H1 (cell line): ENCODE data around the gene KDR. TPM values are rescaled to one million over a fixed set of nuclear protein-coding genes. Genes with fewer than 3 reads are reported as not detected.

ENCODE experiments used
- CTCF ChIA-PET: fragments of 300-600 bp; sonication (Branson Sonifier 250); formaldehyde crosslinking; loops from one replicate; lab custom pipeline; 2021; ENCODE audit not compliant: partially characterized antibody; lab: Charles Lee
- POLR2A ChIA-PET: fragments of 300-600 bp; sonication (Branson Sonifier 250); formaldehyde crosslinking; loops from one replicate; lab custom pipeline; 2021; ENCODE audit warnings: inconsistent platforms; ENCODE audit not compliant: partially characterized antibody; lab: Charles Lee
- DNase-seq, 2 experiments: peaks; one replicate each; pipeline versions ENCODE4 v3.0.0 to v3.0.0-alpha.2; 2010 to 2022; ENCODE audit warnings: low spot score in 2 of 2, low read depth in 1 of 2, mixed read lengths in 1 of 2
- FAIRE-seq: peaks from 2 replicates; lab custom pipeline; 2011; peaks lifted over from hg19 to GRCh38; lab: Jason Lieb, UNC
- H2AFZ ChIP-seq: 2 replicates; pipeline ENCODE4 v1.8.1; 2012; ENCODE audit warnings: low read length, inconsistent platforms
- H2AK5ac ChIP-seq: 2 replicates; pipeline ENCODE4 v1.6.1; 2013; ENCODE audit warnings: low read depth, low read length
- H2BK120ac ChIP-seq: replicated peaks from 2 replicates; pipeline ENCODE3; 2013; ENCODE audit warnings: low read depth, low read length, inconsistent platforms
- H2BK12ac ChIP-seq: 2 replicates; pipeline ENCODE4 v1.6.1; 2013; ENCODE audit warnings: low read depth, low read length
- H2BK15ac ChIP-seq: 2 replicates; pipeline ENCODE4 v1.6.1; 2013; ENCODE audit warnings: low read length
- H2BK20ac ChIP-seq: 2 replicates; pipeline ENCODE4 v1.6.1; 2013; ENCODE audit warnings: low read length
- H2BK5ac ChIP-seq: 2 replicates; pipeline ENCODE4 v1.6.1; 2013; ENCODE audit warnings: low read depth, low read length
- H3K14ac ChIP-seq: 2 replicates; pipeline ENCODE4 v1.6.1; 2013; ENCODE audit warnings: inconsistent platforms; ENCODE audit not compliant: insufficient read length
- H3K18ac ChIP-seq: 2 replicates; pipeline ENCODE4 v1.6.1; 2013; ENCODE audit warnings: low read length; ENCODE audit errors: extremely low read depth
- H3K23ac ChIP-seq: 2 replicates; pipeline ENCODE4 v1.6.1; 2013; ENCODE audit warnings: inconsistent platforms; ENCODE audit not compliant: insufficient read length
- H3K23me2 ChIP-seq: 2 replicates; pipeline ENCODE4 v1.6.1; 2013; ENCODE audit warnings: low read depth, low read length
- H3K27ac ChIP-seq: 2 replicates; pipeline ENCODE4 v1.6.1; 2011; ENCODE audit warnings: low read depth, low read length, inconsistent platforms
- H3K27me3 ChIP-seq, 4 experiments: replicated peaks in 1 of 4; 1 replicate in 1 of 4; 2 replicates in 3 of 4; pipeline versions ENCODE4 v1.6.1 to v1.8.1; 2011 to 2013; ENCODE audit warnings: low read length in 3 of 4, mild to moderate bottlenecking in 3 of 4, inconsistent platforms in 2 of 4, mixed read lengths in 2 of 4, moderate library complexity in 1 of 4; ENCODE audit not compliant: control insufficient read depth in 3 of 4, insufficient read depth in 3 of 4; ENCODE audit errors: extremely low read depth in 1 of 4
- H3K36me3 ChIP-seq, 4 experiments: 2 replicates each; pipeline versions ENCODE4 v1.6.1 to v1.8.1; 2011 to 2013; ENCODE audit warnings: mild to moderate bottlenecking in 4 of 4, low read length in 3 of 4, moderate library complexity in 2 of 4, control low read depth in 1 of 4, inconsistent platforms in 1 of 4; ENCODE audit not compliant: insufficient read depth in 4 of 4, control insufficient read depth in 2 of 4
- H3K4ac ChIP-seq: replicated peaks from 2 replicates; pipeline ENCODE3; 2013; ENCODE audit warnings: low read length, low read depth, mixed read lengths, inconsistent platforms; ENCODE audit not compliant: insufficient read length
- H3K4me1 ChIP-seq, 4 experiments: replicated peaks in 1 of 4; 1 replicate in 1 of 4; 2 replicates in 3 of 4; pipeline versions ENCODE4 v1.6.1 to v1.8.1; 2011 to 2013; ENCODE audit warnings: low read length in 3 of 4, inconsistent platforms in 2 of 4, mixed read lengths in 1 of 4; ENCODE audit not compliant: insufficient read depth in 4 of 4, control insufficient read depth in 3 of 4
- H3K4me2 ChIP-seq, 2 experiments: 2 replicates each; pipeline versions ENCODE4 v1.6.1 to v1.8.1; 2011 to 2013; ENCODE audit warnings: low read depth in 2 of 2, low read length in 2 of 2, control low read depth in 1 of 2, inconsistent platforms in 1 of 2, mild to moderate bottlenecking in 1 of 2; ENCODE audit not compliant: insufficient read depth in 1 of 2
- H3K4me3 ChIP-seq, 4 experiments: fragments of 200-600, 300-600 bp in 1 of 4; sonication (generic), shearing (Covaris generic), sonication (Bioruptor Twin) in 1 of 4; 2 replicates each; pipeline versions ENCODE4 v1.5.1 to v1.8.1; 2011 to 2016; ENCODE audit warnings: low read length in 4 of 4, low read depth in 3 of 4, control low read depth in 2 of 4, inconsistent platforms in 2 of 4, mild to moderate bottlenecking in 2 of 4, mixed read lengths in 1 of 4, moderate library complexity in 1 of 4; ENCODE audit not compliant: insufficient read depth in 2 of 4; ENCODE audit errors: extremely low read depth in 1 of 4
- H3K56ac ChIP-seq: replicated peaks from 2 replicates; pipeline ENCODE3; 2013; ENCODE audit warnings: low read depth, mild to moderate bottlenecking, mixed read lengths, low read length, inconsistent platforms; ENCODE audit not compliant: insufficient read length
- H3K79me1 ChIP-seq: 2 replicates; pipeline ENCODE4 v1.6.1; 2013; ENCODE audit warnings: low read depth, low read length, control low read depth
- H3K79me2 ChIP-seq, 2 experiments: 2 replicates each; pipeline versions ENCODE4 v1.6.1 to v1.8.1; 2012 to 2013; ENCODE audit warnings: low read length in 2 of 2, mild to moderate bottlenecking in 2 of 2, inconsistent platforms in 1 of 2; ENCODE audit not compliant: insufficient read depth in 2 of 2, control insufficient read depth in 1 of 2
- H3K9ac ChIP-seq, 4 experiments: replicated peaks in 1 of 4; 1 replicate in 1 of 4; 2 replicates in 3 of 4; pipeline versions ENCODE4 v1.6.1 to v1.8.1; 2011 to 2013; ENCODE audit warnings: low read depth in 3 of 4, low read length in 3 of 4, control low read depth in 2 of 4, mild to moderate bottlenecking in 2 of 4, moderate library complexity in 2 of 4, inconsistent platforms in 1 of 4; ENCODE audit errors: extremely low read depth in 1 of 4
- H3K9me3 ChIP-seq, 2 experiments: 2 replicates each; pipeline versions ENCODE4 v1.6.1 to v1.8.1; 2012 to 2013; ENCODE audit warnings: mild to moderate bottlenecking in 2 of 2, moderate library complexity in 2 of 2, control low read depth in 1 of 2, inconsistent platforms in 1 of 2, low read depth in 1 of 2, low read length in 1 of 2, mixed read lengths in 1 of 2; ENCODE audit not compliant: insufficient read depth in 2 of 2
- H4K20me1 ChIP-seq, 2 experiments: replicated peaks in 1 of 2; 2 replicates each; pipeline versions ENCODE3 to v1.8.1; 2011 to 2013; ENCODE audit warnings: inconsistent platforms in 2 of 2, low read length in 2 of 2, mild to moderate bottlenecking in 1 of 2; ENCODE audit not compliant: insufficient read depth in 2 of 2, control insufficient read depth in 1 of 2
- H4K5ac ChIP-seq: 2 replicates; pipeline ENCODE4 v1.6.1; 2013; ENCODE audit warnings: low read length, low read depth, mixed read lengths, inconsistent platforms; ENCODE audit not compliant: insufficient read length
- H4K8ac ChIP-seq: 2 replicates; pipeline ENCODE4 v1.8.0; 2013; ENCODE audit warnings: mild to moderate bottlenecking, moderate library complexity, low read length, inconsistent platforms; ENCODE audit not compliant: insufficient read depth; ENCODE audit errors: extremely low read depth
- H4K91ac ChIP-seq: replicated peaks from 2 replicates; pipeline ENCODE3; 2013; ENCODE audit warnings: low read length, mixed read lengths, inconsistent platforms; ENCODE audit not compliant: insufficient read length
- ASH2L ChIP-seq: fragments of 200-600, 300-600 bp; sonication (generic); IDR thresholded peaks from one replicate; pipeline ENCODE4 v1.7.1; 2017; ENCODE audit warnings: low read length
- CBX8 ChIP-seq: fragments of 300-800, 300-1000 bp; sonication (generic); IDR thresholded peaks from 2 replicates; pipeline ENCODE4 v1.7.1; 2016; ENCODE audit warnings: low read depth, low read length, borderline replicate concordance
- JUN ChIP-seq: IDR thresholded peaks from 2 replicates; pipeline ENCODE4 v1.6.1; 2011; ENCODE audit warnings: low read depth, mild to moderate bottlenecking, improper control_type of control experiment, low read length
- SAP30 ChIP-seq: fragments of 300-600 bp; sonication (generic); IDR thresholded peaks from 2 replicates; pipeline ENCODE4 v1.7.1; 2012; ENCODE audit warnings: low read length, moderate library complexity, mild to moderate bottlenecking, inconsistent platforms; ENCODE audit not compliant: insufficient read depth, insufficient replicate concordance
- SUZ12 ChIP-seq: fragments of 200-600 bp; sonication (generic); IDR thresholded peaks from 2 replicates; pipeline ENCODE4 v1.6.1; 2012; ENCODE audit warnings: mild to moderate bottlenecking, inconsistent platforms, low read length, moderate library complexity, mixed read lengths
- TAF7 ChIP-seq: optimal IDR thresholded peaks from 2 replicates; pipeline ENCODE3; 2011; ENCODE audit warnings: low read depth, mild to moderate bottlenecking, inconsistent platforms, low read length, moderate library complexity, borderline replicate concordance
- TBP ChIP-seq: IDR thresholded peaks from 2 replicates; pipeline ENCODE4 v1.6.1; 2011; ENCODE audit warnings: low read depth, low read length, improper control_type of control experiment
- ZNF274 ChIP-seq: IDR thresholded peaks from 2 replicates; pipeline ENCODE4 v1.7.0; 2012; ENCODE audit warnings: low read length, borderline replicate concordance; ENCODE audit errors: extremely low read depth
- WGBS, 2 experiments: shearing (Covaris generic) in 1 of 2; methylation state at CpG; one replicate each; pipeline versions ENCODE4 v1.1.6 to v1.1.7; 2013 to 2015; ENCODE audit warnings: low lambda C conversion rate in 2 of 2, mixed read lengths in 2 of 2, inconsistent platforms in 1 of 2, low coverage in 1 of 2, missing lambda C conversion rate in 1 of 2; ENCODE audit not compliant: insufficient replicate concordance in 2 of 2, insufficient coverage in 1 of 2, insufficient read length in 1 of 2; ENCODE audit errors: extremely low coverage in 1 of 2, missing lambda C conversion rate in 1 of 2; 5-methylcytosine and 5-hydroxymethylcytosine counted together
- polyA plus RNA-seq, 7 experiments: library from polyadenylated mRNA; depleted of rRNA in 3 of 7; stranded (reverse) in 5 of 7; unstranded in 2 of 7; fragments of >200 nt in 5 of 7; fragments of 200-250 nt in 2 of 7; gene quantifications; 1 replicate in 5 of 7; 2 replicates in 1 of 7; 4 replicates in 1 of 7; pipeline versions ENCODE4 v1.2.1 to v1.2.3, GENCODE V29; 2011 to 2013; ENCODE audit warnings: missing spikeins in 2 of 7, mixed read lengths in 2 of 7
- total RNA-seq: library from RNA; stranded (reverse); fragmentation: NEBNext Ultra II Directional; extraction: Animal tissue kit (Norgen Biotek cat#: 25700); gene quantifications from 2 replicates; pipeline ENCODE4 v1.2.1, GENCODE V29; 2021
- TF ChIP-seq, protein P1 (sequence below), 3 experiments: IDR thresholded peaks; 1 replicate in 2 of 3; 2 replicates in 1 of 3; pipeline versions ENCODE4 v1.5.1 to v1.6.1; 2011; ENCODE audit warnings: low read length in 3 of 3, mild to moderate bottlenecking in 3 of 3, inconsistent platforms in 2 of 3, low read depth in 1 of 3, moderate library complexity in 1 of 3; ENCODE audit not compliant: insufficient read depth in 1 of 3; ENCODE audit errors: control extremely low read depth in 1 of 3
- TF ChIP-seq, protein P2 (sequence below): IDR thresholded peaks from 2 replicates; pipeline ENCODE4 v1.6.1; 2011; ENCODE audit warnings: low read length, improper control_type of control experiment

The KDR gene
- total and polyA plus RNA-seq, 2 of the 8 experiments (the other 6 are each of a cell fraction or from before 2014, with no cell fraction given): 69.3 to 106 TPM

DNA sequence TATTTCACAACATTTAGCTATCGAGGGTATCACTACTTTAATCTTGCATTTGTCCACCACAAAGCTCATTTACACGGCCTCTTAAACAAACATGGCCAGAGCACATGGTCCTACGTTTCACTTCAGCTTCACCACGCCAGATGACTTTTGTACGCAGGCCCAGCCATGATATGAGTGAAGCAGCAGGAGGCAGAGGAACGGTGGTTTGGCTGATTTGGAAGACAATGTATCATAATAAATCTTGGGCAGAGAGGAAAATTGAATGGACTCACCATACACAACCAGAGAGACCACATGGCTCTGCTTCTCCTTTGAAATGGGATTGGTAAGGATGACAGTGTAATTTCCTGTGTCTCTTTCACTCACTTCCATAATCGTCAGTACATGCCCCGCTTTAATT, 15.3 kb downstream of the KDR start:
- Histone ChIP-seq H2BK5ac (no peak overlapping the region), H3K36me3 (peaks cover 40 to 97% (median 72%) of the 10 kb centered on the region in 4 experiments), H2AFZ (no peak overlapping the region), H3K4me3 (no peak overlapping the region), H3K4ac (no peak overlapping the region), H3K23me2 (no peaks in the 10 kb centered on the region; the same call in 1 of the 2 replicates), H3K27ac (no peak overlapping the region), H2AK5ac (no peak overlapping the region), H3K79me1 (no peaks in the 10 kb centered on the region), H3K56ac (no peak overlapping the region), H4K5ac (no peak overlapping the region), H3K9me3 (no peaks in the 10 kb centered on the region), H2BK20ac (no peak overlapping the region), H2BK12ac (no peak overlapping the region), H3K27me3 (peaks cover 0 to 1% (median 0%) of the 10 kb centered on the region in 4 experiments; a peak in 1 of 7 replicates), H4K91ac (no peak overlapping the region), H3K14ac (no peak overlapping the region), H3K79me2 (peaks cover 0 to 2% of the 10 kb centered on the region in 2 experiments; a peak in 1 of 4 replicates), H3K4me1 (no peaks in the 10 kb centered on the region), H3K9ac (no peak overlapping the region), H3K23ac (no peak overlapping the region), H2BK120ac (no peak overlapping the region), H3K4me2 (no peak overlapping the region), H4K8ac (no peak overlapping the region), H3K18ac (no peak overlapping the region), H2BK15ac (no peak overlapping the region), H4K20me1 (no peaks in the 10 kb centered on the region)
- DNase-seq: no peak
- ChIA-PET POLR2A (interaction anchor here (0.5 to 1.2 kb wide), 4 partner anchors 10 to 319 kb away, joined by 3 to 4 read pairs (median 4); no protein-coding TSS in a partner anchor), CTCF (interaction anchor here (0.7 to 1.9 kb wide), 4 partner anchors 74 to 211 kb away, joined by 3 to 7 read pairs (median 5); no protein-coding TSS in a partner anchor)
- WGBS, 2 experiments: 91% methylated on average over 8 of the region's 8 CpGs; no CpG with 5 or more reads in 1 of the 2 experiments
- FAIRE-seq: no peak
- no peak for TF ChIP-seq JUN
- no peak for TF ChIP-seq SAP30
- no peak for TF ChIP-seq ASH2L
- no peak for TF ChIP-seq TBP
- no peak for TF ChIP-seq ZNF274
- TF ChIP-seq, protein P1, sequence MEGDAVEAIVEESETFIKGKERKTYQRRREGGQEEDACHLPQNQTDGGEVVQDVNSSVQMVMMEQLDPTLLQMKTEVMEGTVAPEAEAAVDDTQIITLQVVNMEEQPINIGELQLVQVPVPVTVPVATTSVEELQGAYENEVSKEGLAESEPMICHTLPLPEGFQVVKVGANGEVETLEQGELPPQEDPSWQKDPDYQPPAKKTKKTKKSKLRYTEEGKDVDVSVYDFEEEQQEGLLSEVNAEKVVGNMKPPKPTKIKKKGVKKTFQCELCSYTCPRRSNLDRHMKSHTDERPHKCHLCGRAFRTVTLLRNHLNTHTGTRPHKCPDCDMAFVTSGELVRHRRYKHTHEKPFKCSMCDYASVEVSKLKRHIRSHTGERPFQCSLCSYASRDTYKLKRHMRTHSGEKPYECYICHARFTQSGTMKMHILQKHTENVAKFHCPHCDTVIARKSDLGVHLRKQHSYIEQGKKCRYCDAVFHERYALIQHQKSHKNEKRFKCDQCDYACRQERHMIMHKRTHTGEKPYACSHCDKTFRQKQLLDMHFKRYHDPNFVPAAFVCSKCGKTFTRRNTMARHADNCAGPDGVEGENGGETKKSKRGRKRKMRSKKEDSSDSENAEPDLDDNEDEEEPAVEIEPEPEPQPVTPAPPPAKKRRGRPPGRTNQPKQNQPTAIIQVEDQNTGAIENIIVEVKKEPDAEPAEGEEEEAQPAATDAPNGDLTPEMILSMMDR (IDR thresholded peaks at IDR 0.05; ENCODE audit: control extremely low read depth in 1 of 3, insufficient read depth in 1 of 3, low read depth in 1 of 3, low read length in 3 of 3): no peak
- no peak for TF ChIP-seq TAF7
- no peak for TF ChIP-seq SUZ12
- TF ChIP-seq, protein P2, sequence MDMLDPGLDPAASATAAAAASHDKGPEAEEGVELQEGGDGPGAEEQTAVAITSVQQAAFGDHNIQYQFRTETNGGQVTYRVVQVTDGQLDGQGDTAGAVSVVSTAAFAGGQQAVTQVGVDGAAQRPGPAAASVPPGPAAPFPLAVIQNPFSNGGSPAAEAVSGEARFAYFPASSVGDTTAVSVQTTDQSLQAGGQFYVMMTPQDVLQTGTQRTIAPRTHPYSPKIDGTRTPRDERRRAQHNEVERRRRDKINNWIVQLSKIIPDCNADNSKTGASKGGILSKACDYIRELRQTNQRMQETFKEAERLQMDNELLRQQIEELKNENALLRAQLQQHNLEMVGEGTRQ: no peak
- no peak for TF ChIP-seq CBX8
